HG02840 (cell line): ENCODE measurements around the gene PTPRN2.
A peak's percentile ranks its signal among the peaks of the same experiment; 100 is the strongest.

Experiments used
- ATAC-seq: cut with Tn5 transposase; IDR thresholded peaks from one replicate; pipeline ENCODE4 v1.9.1; 2021; ENCODE audit warnings: mild to moderate bottlenecking, moderate library complexity, moderate number of reproducible peaks; ENCODE audit not compliant: unreplicated experiment, low FRiP score

The PTPRN2 gene

DNA sequence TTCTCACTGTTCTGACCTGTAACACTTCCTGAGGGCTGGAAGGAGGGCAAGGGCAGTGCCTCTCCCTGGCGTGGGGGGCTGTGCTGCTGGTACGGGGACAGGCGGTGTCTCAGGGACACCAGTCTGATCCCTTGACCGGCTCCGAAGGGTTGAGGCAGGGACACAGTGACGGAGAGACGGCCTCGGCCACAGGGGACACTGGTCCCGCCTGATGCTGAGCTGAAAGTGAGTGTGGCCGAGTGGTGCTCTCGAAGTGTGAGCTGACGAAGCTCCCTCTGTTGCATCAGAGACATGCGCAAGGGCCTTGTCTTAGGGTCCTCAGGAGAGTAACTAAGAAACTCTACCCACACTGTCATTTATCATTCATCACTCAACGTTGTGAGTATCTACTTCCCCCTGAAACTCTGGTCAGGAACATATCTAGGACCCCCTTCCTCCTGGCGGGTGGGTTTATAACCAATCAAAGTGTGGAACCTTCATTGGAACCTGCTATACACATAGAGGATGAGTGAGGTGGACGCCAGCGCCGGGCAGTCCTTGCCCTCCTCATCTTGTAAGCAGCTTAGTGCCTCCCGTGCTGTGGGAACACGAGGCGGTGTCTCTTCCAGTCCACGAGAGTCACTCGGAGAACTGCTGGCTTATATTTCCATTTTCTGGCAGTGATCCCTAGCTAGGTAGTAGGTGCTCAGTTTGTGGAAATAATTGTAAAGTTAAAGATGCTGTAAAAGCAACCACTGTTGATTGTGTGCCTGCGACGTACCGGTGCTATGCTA, 967.7 kb downstream of the PTPRN2 start:
- no peak for ATAC-seq

GRCh38 chr7:157618823-157619606, 968.6 kb downstream of the PTPRN2 start:
- no peak for ATAC-seq

DNA sequence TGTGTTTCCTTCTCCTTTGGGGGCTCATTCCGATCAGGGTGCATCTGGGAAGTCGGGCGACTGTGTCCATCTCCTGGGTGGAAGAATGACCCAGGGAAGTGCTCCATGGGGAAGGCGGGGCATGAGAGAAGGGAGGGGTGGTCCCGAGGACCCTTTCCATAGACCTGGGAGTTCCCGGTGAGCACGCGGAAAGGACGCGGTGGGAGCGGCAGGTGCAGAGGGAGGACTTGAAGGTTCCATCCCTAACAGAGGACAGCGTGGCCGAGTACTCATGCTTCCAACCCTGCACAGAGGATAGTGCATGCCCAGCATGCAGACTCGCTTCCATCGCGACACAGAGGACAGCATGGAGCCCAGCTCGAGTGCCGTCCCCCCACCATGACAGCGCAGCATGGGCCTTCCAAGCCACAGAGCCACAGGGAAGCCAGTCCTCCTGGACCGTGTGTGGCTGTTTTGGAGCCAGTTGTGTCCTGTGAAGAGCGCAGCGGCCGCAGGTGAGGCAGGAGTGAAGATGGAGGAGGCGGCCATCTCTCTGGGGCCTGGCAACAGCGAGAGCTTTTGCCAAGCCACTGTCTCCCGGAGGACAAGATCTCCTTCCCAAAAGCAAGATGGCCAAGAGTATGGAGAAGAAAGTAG, 969.4 kb downstream of the PTPRN2 start:
- ATAC-seq = no peak

- no peak for ATAC-seq
These were observed 970.2 kb downstream of the PTPRN2 start for GRCh38 chr7:157617401-157617800.

GRCh38 chr7:157616931-157617330, 970.7 kb downstream of the PTPRN2 start:
- ATAC-seq = no peak

GRCh38 chr7:157616426-157616825, 971.2 kb downstream of the PTPRN2 start:
- no peak for ATAC-seq

DNA sequence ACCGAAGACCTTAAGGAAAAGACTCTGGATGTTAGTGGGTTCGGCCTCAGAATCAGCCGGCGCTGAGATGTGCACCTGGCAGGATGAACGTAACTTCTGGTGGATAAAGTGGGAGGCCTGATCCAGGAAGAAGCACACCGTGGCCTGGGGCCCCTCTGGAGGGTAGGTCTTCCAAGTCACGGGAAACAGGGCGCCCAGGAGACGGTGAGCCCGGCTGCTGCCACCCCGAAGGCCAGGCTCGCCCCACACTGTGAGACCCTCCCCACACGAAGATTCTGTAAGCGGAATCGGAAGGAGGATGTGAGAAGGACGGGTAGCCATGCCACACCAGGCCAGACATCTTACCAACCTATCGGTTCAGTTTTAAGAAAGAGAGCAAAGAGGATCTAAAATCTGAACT, 971.8 kb downstream of the PTPRN2 start:
- no peak for ATAC-seq

DNA sequence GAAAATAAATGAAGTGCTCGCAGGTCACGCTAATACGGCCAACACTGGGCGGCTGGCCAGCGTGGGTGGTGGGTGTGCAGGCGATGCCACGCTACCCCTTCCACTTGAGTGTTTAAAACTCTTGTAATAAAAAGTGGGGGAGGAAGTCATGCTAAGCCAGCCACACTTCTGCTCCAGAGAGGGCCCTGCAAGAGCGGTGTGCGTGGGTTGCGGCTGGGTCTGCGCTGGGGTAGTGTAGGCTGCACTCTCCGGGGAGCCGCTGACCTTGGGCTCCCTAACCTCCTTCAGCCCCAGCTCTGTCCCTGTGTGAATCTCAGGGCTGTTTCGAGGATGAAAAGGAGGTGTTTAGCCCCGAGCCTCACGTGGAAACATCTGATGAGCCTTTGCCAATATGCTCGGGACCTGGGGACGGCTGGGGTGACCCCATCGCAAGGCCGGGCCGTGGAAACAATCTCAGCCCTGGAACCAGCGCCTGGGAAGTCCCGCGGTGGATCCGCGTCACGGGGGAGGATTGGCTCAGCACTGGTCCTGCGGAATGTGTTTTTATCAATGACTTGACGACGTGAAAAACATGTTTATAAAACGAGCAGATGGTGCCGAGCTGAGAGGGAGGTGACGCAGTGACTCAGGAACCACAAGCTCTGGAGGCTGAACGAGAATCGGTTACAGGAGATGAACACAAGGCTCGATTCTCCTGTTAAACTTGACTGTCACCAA, 972.4 kb downstream of the PTPRN2 start:
- no peak for ATAC-seq

- no peak for ATAC-seq
These were observed 973.1 kb downstream of the PTPRN2 start for GRCh38 chr7:157614457-157615020.

DNA sequence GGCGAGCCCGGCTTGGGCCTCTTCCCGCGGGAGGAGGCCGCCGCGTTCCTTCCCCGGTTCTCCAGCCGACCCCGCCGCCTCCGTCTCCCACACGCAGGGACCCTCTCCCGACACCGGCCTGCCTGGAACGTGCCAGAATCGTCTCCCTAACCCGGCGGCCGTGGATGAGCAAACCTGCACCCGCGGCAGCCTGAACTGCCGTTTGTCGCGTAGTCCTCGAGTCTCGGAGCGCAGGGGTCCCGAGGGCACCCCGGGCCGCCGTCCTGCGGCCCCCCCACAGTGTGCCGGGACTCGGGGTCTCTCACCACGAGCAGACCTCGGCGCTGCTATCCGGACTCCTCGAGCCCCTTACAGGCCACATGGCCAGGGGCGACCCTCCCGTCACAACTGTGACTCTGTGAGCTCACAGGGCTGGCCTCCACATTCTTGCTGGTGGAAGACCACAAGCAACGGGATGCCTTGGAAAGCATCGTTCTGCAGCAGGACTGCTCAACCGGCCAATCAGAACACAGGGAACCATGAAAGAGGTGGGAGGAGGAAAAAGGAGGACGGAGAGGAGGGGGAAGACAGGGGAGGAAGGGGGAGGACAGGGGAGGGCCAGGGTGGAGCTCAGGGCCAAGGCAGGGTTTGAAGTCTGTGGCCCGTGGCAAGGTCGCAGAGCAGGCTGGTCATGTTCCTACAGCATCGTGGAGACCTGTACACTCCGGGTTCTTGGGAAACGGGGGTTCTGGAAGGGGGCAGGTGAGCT, 973.9 kb downstream of the PTPRN2 start:
- no peak for ATAC-seq

DNA sequence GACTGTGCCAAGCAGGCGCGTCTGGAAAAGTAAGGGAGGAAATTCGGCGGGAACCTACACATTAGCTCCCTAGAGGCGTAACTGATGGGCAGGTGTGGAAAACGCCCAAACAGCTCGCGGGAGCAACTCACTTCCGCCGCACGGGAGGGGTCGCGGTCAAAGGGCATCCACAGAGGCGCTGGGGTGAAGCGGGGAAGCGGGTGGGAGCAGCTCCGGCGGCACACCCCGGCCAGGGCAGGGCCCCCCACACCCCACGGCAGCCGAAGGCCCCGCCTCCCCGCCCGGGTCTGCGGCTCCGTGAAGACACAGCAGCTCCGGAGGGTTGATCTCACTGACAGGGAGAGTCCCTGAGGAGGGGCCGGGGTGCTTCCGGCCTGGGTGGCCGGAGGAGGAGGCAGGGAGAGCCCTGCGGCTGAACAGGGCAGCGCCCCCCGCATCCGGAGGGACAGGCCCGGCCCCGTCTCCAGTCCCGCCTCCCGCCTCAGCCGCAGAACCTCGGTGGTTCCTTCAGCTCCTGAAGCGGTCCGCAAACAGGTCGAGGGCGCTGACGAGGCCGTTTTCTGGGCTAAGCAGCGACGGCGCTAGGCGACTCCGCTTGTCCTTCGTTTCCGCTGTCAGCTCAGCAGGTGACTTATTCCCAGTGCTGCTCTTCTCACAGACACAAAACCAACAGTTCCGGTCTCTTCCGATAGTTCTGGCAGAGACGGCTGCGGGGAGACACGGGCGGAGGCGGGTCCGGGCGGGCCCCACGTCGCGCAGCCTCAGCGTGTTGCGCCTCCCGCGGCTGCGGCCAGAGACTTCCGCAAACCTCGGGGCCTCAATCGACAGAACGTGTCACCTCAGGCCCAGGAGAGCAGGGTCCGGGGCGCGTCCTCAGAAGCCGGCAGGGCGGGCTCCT, 974.7 kb downstream of the PTPRN2 start:
- peak; percentile 45 for ATAC-seq

DNA sequence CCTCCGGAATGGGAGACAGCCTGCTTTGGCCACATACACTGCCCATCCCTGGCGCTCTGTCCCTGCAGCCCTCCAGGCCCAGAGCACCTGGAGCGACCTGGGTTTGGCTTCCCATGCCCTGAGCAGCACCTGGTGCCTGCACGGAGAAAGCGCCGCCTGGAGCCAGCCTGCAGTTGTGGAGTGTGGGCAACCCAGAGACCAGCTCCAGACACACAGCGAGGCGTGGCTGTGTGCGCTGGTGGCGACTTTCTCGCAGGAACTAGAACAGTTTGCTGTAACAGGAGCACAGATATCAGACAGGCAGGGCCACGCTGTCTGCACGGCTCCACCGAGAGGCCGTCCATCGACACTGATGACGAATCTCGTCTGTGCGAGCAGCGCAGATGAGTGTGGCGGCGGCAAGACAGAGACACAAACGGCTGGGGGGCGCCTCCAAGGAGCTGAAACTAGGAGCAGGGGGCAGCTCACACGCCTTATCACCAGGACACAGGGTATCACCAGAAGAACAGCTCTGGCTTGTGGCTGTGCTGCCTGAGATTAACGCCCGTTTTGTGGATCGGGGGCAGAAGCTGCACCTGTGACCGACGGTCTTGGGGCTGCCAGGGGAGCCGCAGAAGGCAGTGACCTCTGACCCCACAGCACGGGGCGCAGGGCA, 975.5 kb downstream of the PTPRN2 start:
- no peak for ATAC-seq

- ATAC-seq = no peak
These were observed 976.3 kb downstream of the PTPRN2 start for GRCh38 chr7:157611341-157611740.

DNA sequence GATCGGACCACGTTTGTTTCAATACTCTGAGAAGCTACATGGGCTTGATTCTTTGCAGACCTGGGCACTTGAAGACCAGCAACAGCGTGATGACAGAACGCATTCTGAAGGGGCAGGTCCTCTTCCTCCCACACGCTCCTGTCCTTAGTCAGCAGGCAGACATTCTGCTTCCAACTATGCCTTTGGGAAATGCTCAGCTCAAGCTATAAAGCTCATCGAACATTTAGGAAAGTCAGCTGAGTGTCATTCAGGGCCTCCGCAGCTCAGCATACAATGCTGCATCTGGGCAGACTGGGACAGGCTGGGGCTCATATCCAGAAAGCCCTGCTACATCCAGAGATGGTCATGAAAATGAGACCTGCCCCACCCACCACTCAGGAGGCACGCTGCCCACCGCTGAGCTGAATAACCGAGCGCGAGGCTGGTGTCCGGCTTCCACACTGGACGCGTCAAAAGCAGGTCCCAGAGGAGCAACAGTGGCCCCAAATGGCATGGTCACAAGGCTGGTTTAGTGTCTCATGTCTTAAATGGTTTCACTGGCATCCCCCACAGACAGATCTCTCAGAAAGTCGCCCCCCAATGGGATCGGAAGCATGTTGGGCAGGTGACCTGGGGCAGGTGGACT, 976.8 kb downstream of the PTPRN2 start:
- no peak for ATAC-seq

GRCh38 chr7:157609932-157610640, 977.5 kb downstream of the PTPRN2 start:
- no peak for ATAC-seq

- ATAC-seq = no peak
These were observed 978.1 kb downstream of the PTPRN2 start for GRCh38 chr7:157609516-157609915.

DNA sequence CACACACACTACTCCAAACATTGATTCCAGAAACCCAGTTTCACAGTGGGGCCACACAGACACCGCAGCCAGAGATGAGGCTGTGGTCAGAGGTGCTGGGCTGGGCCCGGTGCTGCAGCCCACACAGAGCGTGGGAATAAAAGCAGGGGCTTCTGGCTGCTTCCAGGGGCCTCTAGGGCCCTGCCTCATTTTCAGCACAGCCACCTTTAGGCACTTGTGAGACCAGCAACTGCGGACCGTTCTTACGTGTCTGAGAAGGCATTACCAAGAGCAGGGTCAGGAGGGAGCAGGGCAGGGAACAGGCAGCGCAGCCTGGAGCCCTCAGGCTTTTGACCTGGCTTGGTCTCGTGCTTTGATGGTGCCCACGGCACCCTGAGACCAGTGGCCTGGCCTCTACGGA, 980.4 kb downstream of the PTPRN2 start:
- ATAC-seq = no peak
